ENCODE measurements around the gene FSTL1.

FSTL1 gene

GRCh38 chr3:120468635-120469295 is 18.0 kb upstream of the FSTL1 start:
- no peak for DNase-seq (ENCODE audit: low spot score)

DNA sequence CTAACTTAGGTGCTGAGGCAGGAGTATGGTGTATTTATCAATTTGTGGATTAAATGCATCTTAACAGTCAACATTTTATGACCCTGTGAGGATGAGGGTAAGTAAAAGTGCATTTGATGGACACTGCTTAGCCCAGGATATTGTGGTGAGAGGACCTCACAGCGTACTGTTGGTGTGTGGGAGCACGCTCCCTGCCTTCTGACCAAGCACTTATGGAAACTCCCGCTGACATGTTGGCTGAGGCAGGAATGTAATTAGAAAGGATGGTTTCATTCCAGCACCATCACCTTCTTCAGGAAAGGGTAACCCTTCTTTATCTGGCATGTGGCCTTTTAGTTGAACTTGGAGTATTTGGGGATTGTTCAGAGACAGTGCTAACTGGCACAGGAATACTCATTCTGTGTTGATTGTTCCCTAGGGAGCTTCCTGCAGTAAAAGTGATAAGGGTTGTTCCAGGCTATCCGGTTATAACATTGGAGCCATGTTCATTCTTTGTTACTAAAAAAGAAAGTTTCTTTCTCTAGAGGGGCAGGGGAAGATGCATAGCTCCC is 11.7 kb upstream of the FSTL1 start:
- no peak for DNase-seq (ENCODE audit: low spot score)

GRCh38 chr3:120461416-120461815 is 10.6 kb upstream of the FSTL1 start:
- no peak for DNase-seq (ENCODE audit: low spot score)

DNA sequence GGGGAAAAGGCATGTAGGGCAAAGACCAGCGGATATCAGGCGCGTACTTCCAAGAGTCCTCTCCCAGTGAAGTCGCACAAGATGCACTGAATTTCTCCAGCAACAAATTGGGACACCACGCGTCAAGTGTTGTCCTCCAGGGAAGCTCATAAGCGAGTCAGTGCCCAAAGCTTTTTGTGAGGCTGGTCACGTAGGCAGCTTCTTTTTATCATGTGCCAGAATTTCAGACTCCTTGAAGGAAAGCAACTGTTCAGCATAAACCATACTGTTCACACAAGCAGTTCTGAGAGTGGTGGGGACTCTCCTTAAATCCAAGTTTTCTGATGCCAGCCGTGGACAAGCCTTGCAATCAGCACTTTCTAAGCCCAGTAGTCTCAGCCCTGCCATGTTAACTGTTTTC is 10.1 kb upstream of the FSTL1 start:
- no peak for DNase-seq (ENCODE audit: low spot score)

DNA sequence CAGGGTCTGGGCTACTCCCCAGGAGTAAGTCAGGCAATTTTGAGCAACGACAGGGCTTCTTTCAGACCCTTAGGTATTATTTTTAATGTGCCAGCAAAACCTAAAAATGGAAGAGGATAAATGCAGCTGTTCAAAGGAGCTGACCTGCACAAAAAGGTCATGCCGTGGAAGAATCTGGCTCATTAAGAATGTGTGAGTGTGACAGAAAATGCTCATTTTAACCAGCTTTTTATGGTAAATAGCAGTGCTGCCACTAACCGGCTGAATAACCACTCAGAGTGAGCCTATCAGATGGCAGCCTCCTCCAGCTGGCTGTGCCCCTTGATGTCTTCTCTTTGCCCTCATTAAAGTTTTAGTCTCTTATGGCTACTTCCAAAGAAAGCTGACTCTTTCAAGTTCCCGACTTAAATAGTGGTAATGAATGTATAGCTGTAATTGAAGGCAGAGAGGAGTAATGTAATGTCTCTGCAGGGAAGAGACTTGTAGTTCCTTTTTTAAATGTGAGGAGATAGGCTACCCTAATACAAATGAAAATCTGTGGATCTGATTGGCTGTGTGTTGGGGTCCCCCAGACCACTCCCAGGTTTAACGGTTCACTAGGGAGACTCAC is 9.5 kb upstream of the FSTL1 start:
- no peak for DNase-seq (ENCODE audit: low spot score)

- DNase-seq (ENCODE audit: low spot score): no peak
Observed at GRCh38 chr3:120459196-120459595, 8.4 kb upstream of the FSTL1 start.

- DNase-seq (ENCODE audit: low spot score): peak; percentile 33
Observed at GRCh38 chr3:120457827-120458226, 7.0 kb upstream of the FSTL1 start.

DNA sequence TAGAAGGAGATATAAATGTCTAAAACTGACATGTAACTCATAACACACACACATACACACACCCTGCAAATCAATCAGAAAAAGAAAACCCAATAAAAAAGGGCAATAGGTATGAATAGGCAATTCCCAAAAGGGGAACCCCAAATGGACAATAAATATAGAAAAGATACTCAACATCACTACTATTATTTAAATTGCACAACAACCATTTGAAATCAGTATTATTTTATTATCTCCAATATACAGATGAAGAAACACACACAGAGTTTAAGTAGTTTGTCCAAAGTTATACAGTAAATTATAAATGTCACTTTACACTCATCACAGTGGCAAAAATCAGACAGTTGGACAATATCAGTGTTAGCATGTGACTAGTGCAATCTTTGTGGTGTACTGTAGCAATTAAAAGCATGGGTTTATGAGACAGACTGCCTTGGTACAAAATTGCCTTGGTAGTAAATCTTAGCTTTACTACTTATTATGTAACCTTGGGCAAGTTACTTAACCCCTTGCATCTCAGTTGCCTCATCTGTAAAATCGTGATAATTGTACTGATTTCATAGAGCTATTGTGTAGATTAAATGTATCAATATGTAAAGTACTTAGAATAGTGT is 3.4 kb upstream of the FSTL1 start:
- DNase-seq (ENCODE audit: low spot score): no peak

GRCh38 chr3:120452816-120453215 is 2.0 kb upstream of the FSTL1 start:
- no peak for DNase-seq (ENCODE audit: low spot score)

DNA sequence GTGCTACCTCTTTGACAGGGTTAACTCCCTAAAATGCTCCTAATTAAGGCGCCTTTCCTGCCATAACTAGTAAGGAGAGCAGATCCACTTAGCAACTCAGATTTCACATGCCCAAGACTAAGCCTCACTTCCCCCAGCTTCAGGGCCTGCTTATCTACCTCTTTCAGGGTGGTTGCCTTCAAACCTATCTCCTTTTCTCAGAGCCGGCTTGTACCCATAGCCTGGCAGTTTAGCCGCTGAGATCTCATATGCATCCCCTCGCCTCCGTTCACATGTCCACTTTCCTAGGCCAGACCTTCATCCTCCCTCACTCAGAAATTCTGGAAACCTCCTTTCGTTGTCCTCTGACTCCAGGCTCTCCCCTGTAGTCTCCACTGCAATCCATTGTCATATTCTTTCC is 1.0 kb upstream of the FSTL1 start:
- no peak for DNase-seq (ENCODE audit: low spot score)

DNA sequence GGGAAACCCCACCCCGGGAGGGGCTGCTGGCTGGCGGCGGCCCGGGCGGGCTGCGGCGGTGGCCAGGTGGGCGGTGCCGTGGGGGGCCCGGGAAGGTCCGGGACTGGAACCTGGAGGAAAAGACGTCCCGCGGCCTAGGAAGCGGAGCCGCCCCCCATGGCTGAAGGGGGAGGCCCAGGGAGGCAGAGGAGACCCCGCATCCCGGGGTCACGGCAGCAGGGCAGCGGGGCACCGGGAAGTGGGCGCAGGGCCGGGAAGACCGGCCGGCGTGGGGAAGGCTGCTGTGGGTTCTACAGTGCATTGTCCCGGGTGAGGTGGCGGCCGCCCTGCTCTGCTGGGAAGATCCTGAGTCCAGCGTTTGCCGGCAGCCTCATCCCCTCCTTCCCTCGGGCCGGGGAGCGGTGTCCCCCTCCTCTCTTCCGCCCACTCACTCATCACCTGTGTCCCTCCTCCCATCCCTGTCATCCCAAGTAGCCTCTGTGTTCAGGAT is 525 bp upstream of the FSTL1 start:
- no peak for DNase-seq (ENCODE audit: low spot score)

DNA sequence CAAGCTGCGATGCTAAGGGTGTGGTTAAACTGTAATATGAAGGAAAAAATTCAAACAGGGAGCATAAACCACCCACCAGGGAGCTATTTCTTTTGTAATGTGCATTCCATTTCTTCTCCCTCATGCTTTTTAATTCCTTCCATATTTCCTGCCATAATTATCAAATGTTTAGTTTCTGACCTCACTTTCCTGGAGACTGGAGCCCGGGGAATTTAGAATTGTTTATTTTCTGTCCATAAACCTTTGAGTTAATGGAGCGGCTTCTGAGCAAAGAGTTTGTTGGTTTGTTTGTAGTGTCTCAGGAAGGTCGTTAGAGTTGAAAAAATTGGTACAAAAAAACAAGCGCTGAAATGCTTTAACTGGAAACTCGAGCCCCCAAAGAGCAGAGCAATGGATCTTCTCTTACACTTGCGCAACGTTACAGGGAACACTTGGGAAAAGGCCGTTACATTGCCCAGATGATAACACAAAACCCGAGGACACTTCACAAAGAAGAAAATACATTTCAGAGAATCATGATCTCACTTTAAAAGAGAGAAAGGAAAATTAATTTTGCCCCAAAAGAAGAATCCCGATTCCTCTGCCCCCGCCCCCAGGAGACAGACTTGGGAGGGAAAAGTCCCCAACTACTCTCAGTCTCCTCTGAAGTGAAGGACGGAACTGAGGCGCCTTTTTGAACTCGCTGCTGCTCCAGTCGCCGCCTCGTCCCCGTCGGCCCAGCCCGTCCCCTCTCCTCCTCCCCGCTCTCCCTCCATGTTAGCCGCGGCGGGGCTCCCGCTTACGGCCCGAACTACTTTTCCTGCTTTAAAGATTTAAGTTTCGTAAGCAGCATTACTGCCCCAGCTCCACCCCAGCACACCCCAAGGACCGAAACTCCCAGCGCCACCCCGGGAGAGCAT is 842 bp downstream of the FSTL1 start:
- no peak for DNase-seq (ENCODE audit: low spot score)

DNA sequence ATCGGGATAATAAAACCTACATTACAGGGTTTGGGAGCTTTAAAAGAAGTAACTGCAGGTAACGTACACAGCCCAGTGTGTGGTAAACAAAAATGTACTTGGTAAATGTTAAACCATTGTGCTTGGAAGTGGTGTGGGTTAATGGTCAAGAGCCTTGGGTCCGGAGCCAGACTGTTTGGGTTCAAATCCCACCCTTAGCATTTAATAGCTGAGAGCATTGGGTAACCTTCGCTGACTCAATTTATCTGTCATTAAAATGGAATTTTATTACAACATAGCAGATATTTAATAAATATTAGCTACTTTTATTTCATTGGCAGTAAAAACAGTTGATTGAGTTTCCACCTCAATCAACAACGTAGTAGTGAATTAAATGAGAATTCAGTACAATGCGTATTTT is 1.5 kb downstream of the FSTL1 start:
- no peak for DNase-seq (ENCODE audit: low spot score)

- DNase-seq (ENCODE audit: low spot score): no peak
Observed at GRCh38 chr3:120448756-120449155, 2.0 kb downstream of the FSTL1 start.

DNA sequence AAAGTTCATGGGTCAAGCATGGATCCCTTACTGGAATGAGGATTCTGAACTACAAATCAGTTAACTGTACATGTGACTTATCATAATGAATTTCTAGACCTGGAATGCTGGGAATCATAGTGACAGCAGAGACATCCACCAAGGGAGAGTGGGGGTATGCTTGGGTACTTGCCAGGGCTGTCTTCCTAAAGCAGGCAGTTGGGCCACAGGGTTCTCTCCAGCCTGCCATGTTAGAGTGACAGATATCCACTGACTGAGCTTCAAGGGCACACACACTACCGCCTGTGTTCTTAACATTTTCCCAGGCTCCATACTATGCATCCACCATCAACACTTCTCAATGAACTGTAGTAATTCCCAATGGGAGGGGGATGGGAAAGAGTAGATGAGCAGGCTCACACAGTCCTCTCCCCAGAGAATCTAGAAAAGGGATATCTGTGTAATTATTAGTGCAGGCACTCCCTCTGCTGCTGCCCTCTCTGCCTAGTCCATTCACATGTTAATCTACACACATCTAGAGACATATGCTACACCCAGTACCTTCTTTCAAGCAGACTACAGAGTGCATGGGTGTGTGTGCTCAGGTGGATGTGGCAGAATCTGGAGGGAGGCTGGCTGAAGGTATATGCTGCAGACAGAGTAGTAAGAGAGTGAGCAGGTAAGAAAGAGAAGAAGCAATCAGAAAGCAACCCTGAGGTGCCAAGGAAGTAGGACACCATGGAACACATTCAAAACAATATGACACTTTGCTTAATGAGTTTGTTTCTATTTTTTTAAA is 3.7 kb downstream of the FSTL1 start:
- DNase-seq (ENCODE audit: low spot score): no peak

DNA sequence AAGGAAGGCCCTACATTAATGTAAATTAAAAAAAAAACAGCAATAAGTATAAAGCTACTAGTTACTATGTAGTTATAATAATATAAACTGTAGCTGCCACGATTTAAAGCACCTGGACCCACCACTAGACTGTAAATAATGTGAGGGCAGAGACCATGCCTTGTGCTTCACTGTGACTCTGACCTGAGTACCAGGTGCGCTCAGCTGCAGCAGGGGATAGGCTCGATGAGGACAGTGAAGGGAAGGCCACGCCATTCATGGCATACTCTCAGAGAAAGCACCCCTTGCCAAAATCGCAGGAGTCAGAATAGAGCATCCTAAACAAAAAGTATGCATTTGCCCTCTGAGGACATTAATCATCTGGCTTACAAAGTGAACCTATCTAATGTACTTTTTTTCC is 5.1 kb downstream of the FSTL1 start:
- no peak for DNase-seq (ENCODE audit: low spot score)

DNA sequence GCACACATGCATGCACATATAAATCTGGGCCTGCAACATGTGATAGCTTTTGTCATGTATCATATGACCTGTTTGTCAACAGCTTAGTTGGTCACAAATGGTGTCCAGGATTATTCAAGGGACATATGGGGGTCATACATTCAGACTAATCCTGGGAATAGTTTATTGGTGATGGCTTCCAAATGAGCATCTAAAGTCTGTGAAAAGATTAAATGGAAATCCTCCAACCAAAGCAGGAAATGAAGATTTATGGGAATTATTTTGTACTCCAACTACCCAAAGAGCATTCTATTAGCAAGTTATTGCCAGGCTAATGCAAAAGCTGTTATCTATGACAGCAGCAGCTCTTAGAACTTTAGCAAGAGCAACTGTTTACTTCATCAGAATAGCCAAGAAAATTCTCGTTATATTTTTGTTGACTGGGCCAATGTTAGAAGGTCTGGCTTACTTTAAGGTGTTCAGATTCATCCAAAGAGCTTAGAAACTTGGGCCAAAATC is 7.1 kb downstream of the FSTL1 start:
- no peak for DNase-seq (ENCODE audit: low spot score)

GRCh38 chr3:120442975-120443517 is 7.7 kb downstream of the FSTL1 start:
- DNase-seq (ENCODE audit: low spot score): no peak

GRCh38 chr3:120441776-120442175 is 9.0 kb downstream of the FSTL1 start:
- no peak for DNase-seq (ENCODE audit: low spot score)

GRCh38 chr3:120440762-120441161 is 10.0 kb downstream of the FSTL1 start:
- DNase-seq (ENCODE audit: low spot score): no peak
